ENCODE measurements around the gene DHRS9. TPM values are rescaled to one million over a fixed set of nuclear protein-coding genes. Genes with fewer than 3 reads are reported as not detected.

Gene DHRS9
- total RNA-seq, 2 donors from 2014 or later = 1.0 TPM; not detected in 1

DNA sequence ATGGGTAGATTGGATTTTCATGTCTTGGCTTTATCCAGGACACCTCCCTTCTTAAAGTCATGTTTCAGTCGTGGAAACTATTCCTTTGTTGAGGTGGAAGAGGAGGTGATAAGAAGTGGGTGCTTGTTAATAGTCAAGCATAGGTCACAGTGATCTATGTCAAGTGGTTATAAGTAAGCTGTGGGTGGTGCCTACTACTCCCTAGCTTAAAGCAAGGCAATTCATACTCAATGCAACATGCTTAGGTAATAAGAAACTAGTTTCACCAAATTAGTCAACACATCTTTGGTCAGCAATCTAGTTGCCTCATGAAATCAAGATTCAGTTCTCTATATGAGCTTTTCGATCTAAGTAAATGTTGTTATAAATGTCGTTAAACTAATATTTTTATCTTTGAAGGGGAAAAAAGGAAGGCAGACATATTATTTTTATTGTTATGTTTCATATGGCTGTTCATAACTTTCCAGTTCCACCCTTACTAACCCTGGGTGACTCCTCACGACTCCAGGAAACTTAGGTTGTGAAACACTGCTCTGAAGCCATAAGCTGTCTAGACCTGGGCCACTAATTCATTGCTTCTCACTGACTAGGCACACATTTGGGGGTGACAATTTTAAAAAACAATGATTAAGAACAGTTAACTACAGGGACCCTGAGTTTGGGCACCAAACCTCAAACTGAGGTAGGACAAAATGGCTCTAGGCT lies 32.5 kb upstream of the DHRS9 start:
- no peak for ATAC-seq
- intact Hi-C loops (cut with DNase I) = no loop called here
- H3K4me3 ChIP-seq = no peak overlapping the region
- TF ChIP-seq POLR2A (IDR thresholded peaks at IDR 0.05) = no peak
- TF ChIP-seq, protein P1, sequence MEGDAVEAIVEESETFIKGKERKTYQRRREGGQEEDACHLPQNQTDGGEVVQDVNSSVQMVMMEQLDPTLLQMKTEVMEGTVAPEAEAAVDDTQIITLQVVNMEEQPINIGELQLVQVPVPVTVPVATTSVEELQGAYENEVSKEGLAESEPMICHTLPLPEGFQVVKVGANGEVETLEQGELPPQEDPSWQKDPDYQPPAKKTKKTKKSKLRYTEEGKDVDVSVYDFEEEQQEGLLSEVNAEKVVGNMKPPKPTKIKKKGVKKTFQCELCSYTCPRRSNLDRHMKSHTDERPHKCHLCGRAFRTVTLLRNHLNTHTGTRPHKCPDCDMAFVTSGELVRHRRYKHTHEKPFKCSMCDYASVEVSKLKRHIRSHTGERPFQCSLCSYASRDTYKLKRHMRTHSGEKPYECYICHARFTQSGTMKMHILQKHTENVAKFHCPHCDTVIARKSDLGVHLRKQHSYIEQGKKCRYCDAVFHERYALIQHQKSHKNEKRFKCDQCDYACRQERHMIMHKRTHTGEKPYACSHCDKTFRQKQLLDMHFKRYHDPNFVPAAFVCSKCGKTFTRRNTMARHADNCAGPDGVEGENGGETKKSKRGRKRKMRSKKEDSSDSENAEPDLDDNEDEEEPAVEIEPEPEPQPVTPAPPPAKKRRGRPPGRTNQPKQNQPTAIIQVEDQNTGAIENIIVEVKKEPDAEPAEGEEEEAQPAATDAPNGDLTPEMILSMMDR (IDR thresholded peaks at IDR 0.05) = no peak
- H3K9me3 ChIP-seq = no peaks in the 10 kb centered on the region
- no peaks in the 10 kb centered on the region for H3K36me3 ChIP-seq (replicated peaks in 1 of 2; ENCODE audit: insufficient read depth in 1 of 2, low read depth in 2 of 2)
- no peak overlapping the region for H3K27ac ChIP-seq
- 61 to 63% methylated on average over 4 of the region's 4 CpGs for WGBS, 2 donors
- no peaks in the 10 kb centered on the region for H3K4me1 ChIP-seq
- no peaks in the 10 kb centered on the region for H3K27me3 ChIP-seq
- DNase-seq = no peak

DNA sequence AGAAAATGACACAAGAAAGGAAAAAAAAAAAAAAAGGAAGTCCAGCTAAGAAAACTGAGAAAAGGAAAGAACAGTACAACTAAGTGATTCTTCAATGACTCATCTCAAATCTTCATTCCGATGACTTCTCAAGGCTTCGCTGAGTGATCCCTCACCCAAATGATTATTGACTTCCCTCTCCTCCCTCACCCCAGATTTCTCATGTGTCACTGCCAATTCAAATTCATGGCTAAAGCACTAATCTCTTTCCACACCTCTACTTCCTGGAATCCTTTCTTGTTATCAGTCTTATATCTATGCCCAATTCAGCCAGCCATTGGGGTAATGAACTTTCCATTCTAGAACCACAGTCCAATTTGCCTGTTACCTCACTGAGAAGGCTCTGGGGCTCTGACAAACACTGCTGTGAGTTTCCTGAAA lies 31.0 kb upstream of the DHRS9 start:
- no peaks in the 10 kb centered on the region for H3K9me3 ChIP-seq
- no peaks in the 10 kb centered on the region for H3K36me3 ChIP-seq (replicated peaks in 1 of 2; ENCODE audit: insufficient read depth in 1 of 2, low read depth in 2 of 2)
- WGBS, 2 donors = 84 to 87% methylated on average over 2 of the region's 2 CpGs
- no peak for ATAC-seq
- intact Hi-C loops (cut with DNase I) = no loop called here
- no peak for DNase-seq
- TF ChIP-seq POLR2A (IDR thresholded peaks at IDR 0.05) = no peak
- TF ChIP-seq, protein P1 (IDR thresholded peaks at IDR 0.05) = no peak
- no peak overlapping the region for H3K4me3 ChIP-seq
- H3K27ac ChIP-seq = no peak overlapping the region
- H3K27me3 ChIP-seq = no peaks in the 10 kb centered on the region
- no peaks in the 10 kb centered on the region for H3K4me1 ChIP-seq

DNA sequence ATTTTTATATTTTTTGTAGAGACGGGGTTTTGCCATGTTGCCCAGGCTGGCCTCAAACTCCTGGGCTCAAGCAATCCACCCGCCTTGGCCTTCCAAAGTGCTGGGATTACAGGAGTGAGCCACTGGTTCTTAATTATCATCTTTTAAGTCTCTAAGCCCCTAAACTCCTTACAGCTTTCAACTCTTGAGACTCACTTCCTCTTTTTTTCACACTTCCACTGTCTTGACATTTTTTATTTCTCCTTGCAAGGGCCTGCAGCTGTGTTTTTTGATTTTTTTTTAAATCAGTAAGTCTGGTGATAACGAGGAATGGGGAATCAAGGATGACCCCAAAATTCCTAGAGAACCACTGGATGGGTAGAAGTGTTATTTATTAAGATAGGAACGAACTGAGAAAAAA lies 29.7 kb upstream of the DHRS9 start:
- Histone ChIP-seq H3K27me3 (no peaks in the 10 kb centered on the region), H3K27ac (no peak overlapping the region), H3K36me3 (replicated peaks in 1 of 2; ENCODE audit: insufficient read depth in 1 of 2, low read depth in 2 of 2) (no peaks in the 10 kb centered on the region), H3K4me3 (no peak overlapping the region), H3K9me3 (no peaks in the 10 kb centered on the region), H3K4me1 (no peaks in the 10 kb centered on the region)
- TF ChIP-seq, protein P1 (IDR thresholded peaks at IDR 0.05) = no peak
- no peak for TF ChIP-seq POLR2A (IDR thresholded peaks at IDR 0.05)
- ATAC-seq (no peak), DNase-seq (no peak)
- intact Hi-C loops (cut with DNase I) = no loop called here
- 58 to 71% methylated on average over 4 of the region's 4 CpGs for WGBS, 2 donors

DNA sequence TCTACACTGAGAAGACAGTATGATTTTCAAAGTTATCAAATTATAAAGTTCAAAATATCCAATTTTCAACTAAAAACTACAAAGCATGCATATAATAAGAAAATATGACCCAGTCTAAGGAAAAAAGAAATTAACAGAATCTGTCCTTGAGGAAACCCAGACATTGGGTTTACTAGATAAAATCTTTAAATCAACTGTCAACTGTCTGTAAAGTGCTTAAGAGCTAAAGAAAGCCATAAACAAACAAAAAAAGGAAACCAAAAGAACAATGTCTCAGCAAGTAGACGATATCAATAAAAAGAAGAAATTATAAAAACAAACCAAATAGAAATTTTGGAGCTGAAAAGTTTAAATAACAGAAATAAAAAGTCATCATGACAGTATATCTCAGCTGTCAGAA lies 27.8 kb upstream of the DHRS9 start:
- WGBS, 2 donors = 54 to 73% methylated on average over 1 of the region's 1 CpG
- DNase-seq (no peak), ATAC-seq (no peak)
- TF ChIP-seq, protein P1 (IDR thresholded peaks at IDR 0.05) = no peak
- no peak for TF ChIP-seq POLR2A (IDR thresholded peaks at IDR 0.05)
- Histone ChIP-seq H3K4me3 (no peak overlapping the region), H3K36me3 (replicated peaks in 1 of 2; ENCODE audit: insufficient read depth in 1 of 2, low read depth in 2 of 2) (no peaks in the 10 kb centered on the region), H3K9me3 (no peaks in the 10 kb centered on the region), H3K27ac (no peak overlapping the region), H3K4me1 (no peaks in the 10 kb centered on the region), H3K27me3 (no peaks in the 10 kb centered on the region)
- intact Hi-C loops (cut with DNase I) = no loop called here

DNA sequence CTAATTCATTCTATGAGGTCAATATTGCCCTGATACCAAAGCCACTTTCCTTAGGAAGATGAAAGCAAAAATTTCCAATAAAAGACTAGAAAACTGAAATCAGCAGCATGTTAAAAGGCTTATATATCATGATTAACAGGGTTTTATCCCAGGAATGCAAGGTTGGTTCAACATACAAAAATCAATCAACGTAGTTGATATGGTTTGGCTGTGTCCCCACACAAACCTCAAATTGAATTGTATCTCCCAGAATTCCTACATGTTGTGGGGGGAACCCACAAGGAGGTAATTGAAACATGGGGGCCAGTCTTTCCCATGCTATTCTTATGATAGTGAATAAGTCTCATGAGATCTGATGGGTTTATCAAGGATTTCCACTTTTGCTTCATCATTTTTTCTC lies 26.5 kb upstream of the DHRS9 start:
- DNase-seq = no peak
- H3K4me1 ChIP-seq = no peaks in the 10 kb centered on the region
- H3K36me3 ChIP-seq (replicated peaks in 1 of 2; ENCODE audit: insufficient read depth in 1 of 2, low read depth in 2 of 2) = no peaks in the 10 kb centered on the region
- no peak overlapping the region for H3K27ac ChIP-seq
- no peaks in the 10 kb centered on the region for H3K9me3 ChIP-seq
- TF ChIP-seq POLR2A (IDR thresholded peaks at IDR 0.05) = no peak
- TF ChIP-seq, protein P1 (IDR thresholded peaks at IDR 0.05) = no peak
- no peaks in the 10 kb centered on the region for H3K27me3 ChIP-seq
- ATAC-seq = no peak
- intact Hi-C loops (cut with DNase I) = no loop called here
- 73 to 86% methylated on average over 1 of the region's 1 CpG for WGBS, 2 donors
- H3K4me3 ChIP-seq = no peak overlapping the region
